ENCODE results near the gene NKAPD1.

DNA sequence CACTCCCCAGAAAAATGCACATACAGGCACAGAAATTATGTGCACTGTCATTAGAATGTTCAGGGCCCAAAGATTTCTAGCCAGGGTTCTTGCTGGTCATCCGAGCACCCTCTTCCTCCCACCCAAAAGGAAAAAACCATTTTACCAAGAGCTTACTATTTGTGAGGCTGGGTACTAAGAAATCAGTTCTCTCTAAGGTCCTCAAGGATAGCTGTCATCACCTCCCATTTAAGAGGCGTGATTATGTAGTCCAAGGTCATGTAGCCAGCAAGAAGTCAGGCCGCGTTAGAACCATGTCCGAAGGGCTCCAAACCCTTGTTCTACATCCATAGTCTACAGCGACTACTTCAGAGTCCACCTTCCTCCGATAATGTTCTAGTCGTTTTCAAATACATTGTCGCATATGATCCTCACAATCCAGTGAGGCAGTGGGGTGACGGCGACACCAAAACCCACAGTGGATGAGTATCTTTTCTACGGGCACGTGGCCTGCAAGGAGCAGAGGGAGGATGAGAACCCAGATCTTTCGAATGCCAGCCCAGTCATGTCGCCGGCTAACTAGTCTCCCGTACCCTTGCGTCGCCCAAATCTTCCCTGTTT, 11.8 kb downstream of the NKAPD1 start:
- TF ChIP-seq CTCF (conservative IDR thresholded peaks at IDR 0.05; ENCODE audit: low read length) (no peak), EZH2phosphoT487 (IDR thresholded peaks at IDR 0.05; ENCODE audit: borderline replicate concordance) (no peak)
